ENCODE results near the gene PLXNA2.

PLXNA2 gene

DNA sequence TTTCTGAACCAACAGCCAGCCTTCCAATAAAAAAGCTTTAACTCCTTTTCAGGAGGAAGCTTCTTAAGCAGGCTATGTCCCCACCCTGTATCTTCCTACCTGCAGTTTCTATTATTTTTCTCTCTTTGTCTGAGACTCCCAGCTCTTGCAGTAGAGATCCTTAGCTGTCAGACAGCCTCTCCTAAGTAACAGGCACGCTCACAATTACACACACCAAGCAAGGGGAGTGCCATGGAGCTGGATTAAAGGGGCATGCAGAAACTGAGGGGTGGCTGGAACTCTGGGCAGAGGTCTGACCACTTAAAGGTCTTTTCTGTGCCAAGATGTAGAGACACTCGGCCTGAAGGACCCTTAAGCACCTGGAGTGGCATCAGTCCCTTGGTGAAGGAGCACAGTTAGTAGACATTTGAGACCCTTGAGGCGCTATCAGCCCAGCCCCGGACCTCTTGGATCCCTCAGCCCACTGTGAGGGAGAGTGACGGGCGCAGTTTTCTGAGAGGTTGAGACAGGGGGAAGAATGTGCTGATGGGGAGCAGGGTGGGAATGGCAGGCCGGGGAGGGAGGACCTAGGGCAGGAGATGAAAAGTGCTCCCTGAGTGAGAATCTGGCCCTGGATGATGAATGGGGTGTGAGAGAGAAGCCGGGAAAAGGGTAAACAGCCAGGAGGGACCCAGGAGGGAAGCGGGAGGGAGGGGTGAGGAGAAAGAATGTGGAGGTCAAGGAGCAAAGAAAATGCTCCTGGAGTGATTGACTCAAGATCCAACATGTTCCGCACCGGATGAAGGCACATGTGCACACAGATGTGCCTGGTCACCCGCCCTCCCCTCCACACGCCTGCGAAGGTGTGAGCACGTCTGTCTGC lies 13.3 kb downstream of the PLXNA2 start:
- Histone ChIP-seq H3K9me3 (ENCODE audit: control insufficient read depth, insufficient read depth, low read length) (no peaks in the 10 kb centered on the region), H3K36me3 (ENCODE audit: insufficient read depth, low read length) (no peaks in the 10 kb centered on the region), H3K4me1 (ENCODE audit: insufficient read depth, low read length) (peaks cover 55% of the 10 kb centered on the region), H3K9ac (ENCODE audit: low read depth, low read length) (no peak overlapping the region)

DNA sequence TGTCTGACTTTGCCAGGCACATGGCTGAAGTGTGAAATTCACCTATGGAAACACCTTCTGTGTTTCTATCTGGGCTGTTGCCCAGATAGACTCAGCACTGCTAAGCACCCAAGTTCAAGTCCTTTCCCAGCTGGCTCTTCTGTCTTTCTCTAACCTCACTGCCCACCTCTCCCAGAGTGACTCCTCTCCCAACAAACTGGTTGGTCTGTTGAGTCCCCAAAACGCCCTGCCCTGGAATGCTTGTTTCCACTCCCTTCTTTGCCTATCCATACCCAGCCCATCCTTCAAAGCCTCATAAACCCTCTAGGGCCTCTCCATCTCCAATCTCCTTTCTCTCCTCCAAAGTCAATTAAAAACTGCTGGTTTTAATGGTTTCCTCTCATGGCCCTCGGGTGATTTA lies 15.6 kb downstream of the PLXNA2 start:
- H3K9ac ChIP-seq (ENCODE audit: low read depth, low read length), result no peak overlapping the region
- no peaks in the 10 kb centered on the region for H3K36me3 ChIP-seq (ENCODE audit: insufficient read depth, low read length)
- no peaks in the 10 kb centered on the region for H3K9me3 ChIP-seq (ENCODE audit: control insufficient read depth, insufficient read depth, low read length)
- H3K4me1 ChIP-seq (ENCODE audit: insufficient read depth, low read length), result peaks cover 39% of the 10 kb centered on the region

DNA sequence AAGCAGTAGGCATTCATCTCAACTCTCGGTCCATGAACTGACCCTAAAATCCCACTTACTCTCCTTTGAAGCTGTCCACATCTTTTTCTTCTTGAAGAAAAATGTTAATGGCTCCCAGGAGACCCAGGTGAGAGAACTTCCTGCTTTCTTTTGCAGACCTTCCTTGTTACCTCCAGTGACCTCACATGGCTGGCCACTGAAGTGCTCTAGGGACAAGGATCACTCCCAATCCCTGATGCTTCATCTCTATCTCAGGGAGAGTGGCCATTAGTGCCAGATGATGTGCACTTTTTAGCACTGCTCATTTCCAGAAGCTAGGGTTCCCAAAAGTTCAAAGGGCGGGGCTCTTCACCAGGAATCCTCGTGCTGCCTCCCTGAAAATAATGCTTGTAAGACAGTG lies 16.2 kb downstream of the PLXNA2 start:
- Histone ChIP-seq H3K36me3 (ENCODE audit: insufficient read depth, low read length) (no peaks in the 10 kb centered on the region), H3K9me3 (ENCODE audit: control insufficient read depth, insufficient read depth, low read length) (no peaks in the 10 kb centered on the region), H3K9ac (ENCODE audit: low read depth, low read length) (no peak overlapping the region), H3K4me1 (ENCODE audit: insufficient read depth, low read length) (peaks cover 41% of the 10 kb centered on the region)

DNA sequence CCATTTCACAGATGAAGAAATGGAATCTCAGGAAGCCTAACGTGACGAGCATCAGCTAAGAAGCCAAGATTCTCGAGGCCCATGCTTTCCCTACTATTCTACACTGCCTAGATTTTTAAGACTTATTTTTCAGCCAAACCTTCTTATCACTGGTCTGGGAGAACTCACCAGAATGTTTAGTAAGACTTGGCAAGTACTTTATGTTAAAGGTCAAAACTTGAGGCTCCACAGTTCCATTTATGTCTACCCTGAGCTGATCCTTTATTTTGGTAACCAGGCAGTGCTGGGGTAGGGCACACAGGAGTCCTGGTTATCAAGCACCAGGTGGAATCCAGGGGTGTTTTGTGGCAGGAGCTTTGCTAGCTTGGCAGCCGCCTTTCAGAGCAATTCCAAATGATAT lies 16.8 kb downstream of the PLXNA2 start:
- H3K36me3 ChIP-seq (ENCODE audit: insufficient read depth, low read length), result no peaks in the 10 kb centered on the region
- no peaks in the 10 kb centered on the region for H3K9me3 ChIP-seq (ENCODE audit: control insufficient read depth, insufficient read depth, low read length)
- H3K9ac ChIP-seq (ENCODE audit: low read depth, low read length), result no peak overlapping the region
- H3K4me1 ChIP-seq (ENCODE audit: insufficient read depth, low read length), result peaks cover 37% of the 10 kb centered on the region

DNA sequence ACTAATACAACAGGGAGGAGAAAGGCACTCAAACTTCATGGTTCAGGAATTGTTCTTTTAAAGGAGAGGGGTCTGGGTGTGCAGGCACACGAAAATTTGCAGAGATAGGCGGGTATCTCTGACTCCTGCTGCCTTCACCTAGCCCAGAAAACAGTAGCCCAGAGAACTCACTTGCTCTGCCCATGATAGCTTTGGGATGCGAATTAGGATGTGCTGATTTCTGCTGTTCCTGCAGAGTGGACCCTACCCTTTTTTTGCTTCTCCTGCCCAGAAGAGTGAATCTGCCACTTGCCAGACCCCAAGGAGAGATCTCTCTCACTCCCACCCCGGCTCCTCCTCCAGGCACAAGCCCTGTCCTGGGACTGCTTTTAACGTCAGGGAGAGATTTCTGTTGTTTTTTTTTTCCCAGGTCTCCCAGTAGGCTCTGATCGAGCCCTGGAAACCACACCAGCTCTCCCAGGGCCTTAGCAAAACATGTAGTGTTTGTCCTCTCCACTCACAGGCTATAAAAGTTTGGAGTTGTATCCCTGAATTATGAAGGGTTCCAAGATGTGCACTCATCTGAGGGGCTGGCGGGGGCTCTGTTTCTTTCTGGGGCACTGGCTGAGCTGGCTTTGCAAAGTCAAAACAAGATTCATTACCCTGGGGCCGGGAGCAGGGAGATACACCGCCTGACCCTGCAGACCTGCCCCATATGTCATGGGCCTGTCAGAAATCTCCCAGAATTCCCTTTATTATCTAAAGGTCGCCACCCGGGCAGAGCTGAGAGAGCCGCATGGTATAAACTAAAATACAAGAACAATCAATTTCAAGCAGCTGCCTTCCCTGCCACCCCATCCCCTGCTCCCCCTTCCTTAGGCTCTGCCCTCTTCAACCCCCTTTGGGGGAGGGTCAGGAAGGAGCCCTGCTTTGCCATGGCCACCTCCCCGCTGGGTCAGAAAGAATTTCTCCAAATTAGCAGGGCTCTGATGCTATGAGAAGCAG lies 17.9 kb downstream of the PLXNA2 start:
- Histone ChIP-seq H3K4me1 (ENCODE audit: insufficient read depth, low read length) (peaks cover 26% of the 10 kb centered on the region), H3K9me3 (ENCODE audit: control insufficient read depth, insufficient read depth, low read length) (no peaks in the 10 kb centered on the region), H3K36me3 (ENCODE audit: insufficient read depth, low read length) (no peaks in the 10 kb centered on the region), H3K9ac (ENCODE audit: low read depth, low read length) (no peak overlapping the region)

DNA sequence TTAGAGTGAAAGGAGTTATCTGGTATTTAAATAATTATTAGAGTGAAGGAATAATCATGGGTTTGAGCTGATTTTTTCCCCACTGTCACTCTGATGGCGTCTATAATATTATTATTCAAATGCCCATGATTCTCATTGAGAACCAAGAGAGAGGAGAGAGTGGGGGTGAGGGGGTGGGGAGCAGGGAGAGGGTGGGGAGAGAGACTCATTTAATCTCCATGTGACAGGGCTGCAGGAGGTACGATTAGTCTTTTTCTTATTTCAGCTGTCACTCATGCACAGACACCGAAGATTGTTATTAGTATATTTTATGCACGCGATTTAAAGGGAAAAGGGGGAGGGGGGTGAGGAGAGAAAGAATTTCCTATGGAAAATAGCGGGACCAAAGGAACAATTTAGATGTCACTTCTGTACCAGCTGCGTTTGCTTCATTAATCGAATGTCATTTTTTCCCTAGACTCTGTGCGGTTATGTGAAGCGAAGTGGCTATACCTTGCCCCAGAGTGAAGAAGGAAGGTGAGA lies 19.9 kb downstream of the PLXNA2 start:
- Histone ChIP-seq H3K9me3 (ENCODE audit: control insufficient read depth, insufficient read depth, low read length) (no peaks in the 10 kb centered on the region), H3K4me1 (ENCODE audit: insufficient read depth, low read length) (peaks cover 36% of the 10 kb centered on the region), H3K36me3 (ENCODE audit: insufficient read depth, low read length) (no peaks in the 10 kb centered on the region)

DNA sequence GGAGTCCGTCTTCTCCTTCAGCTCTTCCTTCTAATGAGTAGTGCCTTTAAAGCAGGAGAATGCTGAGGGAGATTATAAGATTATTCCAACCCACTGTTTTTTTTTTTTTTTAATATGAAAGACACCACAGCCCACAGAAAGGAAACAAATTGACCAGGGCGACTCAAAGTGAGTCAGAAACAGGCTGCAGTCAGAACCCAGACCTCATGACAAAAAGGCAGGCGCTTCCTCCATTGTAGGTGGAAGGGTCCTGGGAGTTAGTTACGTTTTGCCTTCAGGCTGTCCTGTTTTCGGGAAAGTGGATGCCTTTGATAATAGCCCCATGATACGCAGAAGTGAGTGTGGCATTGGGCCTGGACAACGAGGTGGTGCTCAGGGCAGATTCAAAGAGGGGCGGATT lies 21.0 kb downstream of the PLXNA2 start:
- H3K9me3 ChIP-seq (ENCODE audit: control insufficient read depth, insufficient read depth, low read length), result no peaks in the 10 kb centered on the region
- no peaks in the 10 kb centered on the region for H3K36me3 ChIP-seq (ENCODE audit: insufficient read depth, low read length)
- H3K9ac ChIP-seq (ENCODE audit: low read depth, low read length), result no peak overlapping the region
- peaks cover 38% of the 10 kb centered on the region for H3K4me1 ChIP-seq (ENCODE audit: insufficient read depth, low read length)

More for the DNA sequence above, 19.9 kb downstream of the PLXNA2 start:
- no peak overlapping the region for H3K9ac ChIP-seq (ENCODE audit: low read depth, low read length)

DNA sequence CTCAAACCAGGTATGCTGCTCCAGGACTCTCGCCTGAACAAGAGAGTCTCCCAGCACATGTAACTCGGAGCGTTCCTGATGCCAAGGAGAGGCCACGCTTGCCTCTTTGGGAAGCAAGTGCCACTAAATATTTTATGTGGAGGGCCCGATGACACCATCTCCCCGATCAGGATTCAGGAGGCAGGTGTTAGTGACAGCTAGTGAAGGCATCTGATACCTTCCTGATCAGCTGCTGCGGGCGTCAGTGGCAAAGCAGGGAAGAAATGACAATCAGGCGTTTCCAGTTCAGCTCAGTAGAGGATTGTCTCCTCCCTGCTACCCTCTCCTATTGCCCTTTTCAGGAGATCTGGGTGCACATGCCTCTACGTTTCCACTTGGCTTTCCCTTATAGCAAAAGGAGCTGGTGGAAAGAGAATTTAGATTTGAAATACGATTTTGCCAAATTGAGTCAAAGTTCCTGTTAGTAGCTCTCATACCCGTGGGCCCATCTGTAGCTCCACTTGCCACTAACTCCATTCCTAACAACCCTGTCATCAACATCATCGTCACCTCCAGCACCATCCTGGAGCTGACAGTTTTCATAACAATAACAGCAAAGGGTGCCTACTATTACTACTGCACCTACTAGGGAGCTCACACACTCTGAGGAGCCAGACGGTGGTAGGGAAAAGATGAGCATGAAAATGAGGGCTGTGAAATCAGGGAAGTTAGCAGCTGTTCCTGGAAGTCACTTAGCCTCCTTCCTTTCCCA lies 21.6 kb downstream of the PLXNA2 start:
- Histone ChIP-seq H3K9ac (ENCODE audit: low read depth, low read length) (no peak overlapping the region), H3K9me3 (ENCODE audit: control insufficient read depth, insufficient read depth, low read length) (no peaks in the 10 kb centered on the region), H3K36me3 (ENCODE audit: insufficient read depth, low read length) (no peaks in the 10 kb centered on the region), H3K4me1 (ENCODE audit: insufficient read depth, low read length) (peaks cover 38% of the 10 kb centered on the region)

DNA sequence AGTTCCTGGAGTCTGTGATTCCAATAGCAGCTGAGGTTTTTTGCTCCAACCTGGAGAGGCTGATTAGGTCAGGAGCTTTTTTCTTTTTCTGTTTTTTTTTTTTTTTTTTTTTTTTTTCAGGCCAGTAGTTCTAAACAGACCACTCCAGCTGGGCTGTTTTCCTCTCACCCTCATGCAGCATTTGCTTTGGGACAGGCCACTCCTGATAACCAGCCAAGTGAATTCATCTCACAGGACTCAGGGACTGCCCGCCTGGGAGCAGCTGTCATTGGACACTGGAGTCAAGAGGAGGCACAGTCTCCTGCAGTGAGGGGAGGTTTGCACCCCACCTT lies 22.9 kb downstream of the PLXNA2 start:
- no peak overlapping the region for H3K9ac ChIP-seq (ENCODE audit: low read depth, low read length)
- H3K36me3 ChIP-seq (ENCODE audit: insufficient read depth, low read length), result no peaks in the 10 kb centered on the region
- H3K4me1 ChIP-seq (ENCODE audit: insufficient read depth, low read length), result peaks cover 31% of the 10 kb centered on the region
- no peaks in the 10 kb centered on the region for H3K9me3 ChIP-seq (ENCODE audit: control insufficient read depth, insufficient read depth, low read length)

DNA sequence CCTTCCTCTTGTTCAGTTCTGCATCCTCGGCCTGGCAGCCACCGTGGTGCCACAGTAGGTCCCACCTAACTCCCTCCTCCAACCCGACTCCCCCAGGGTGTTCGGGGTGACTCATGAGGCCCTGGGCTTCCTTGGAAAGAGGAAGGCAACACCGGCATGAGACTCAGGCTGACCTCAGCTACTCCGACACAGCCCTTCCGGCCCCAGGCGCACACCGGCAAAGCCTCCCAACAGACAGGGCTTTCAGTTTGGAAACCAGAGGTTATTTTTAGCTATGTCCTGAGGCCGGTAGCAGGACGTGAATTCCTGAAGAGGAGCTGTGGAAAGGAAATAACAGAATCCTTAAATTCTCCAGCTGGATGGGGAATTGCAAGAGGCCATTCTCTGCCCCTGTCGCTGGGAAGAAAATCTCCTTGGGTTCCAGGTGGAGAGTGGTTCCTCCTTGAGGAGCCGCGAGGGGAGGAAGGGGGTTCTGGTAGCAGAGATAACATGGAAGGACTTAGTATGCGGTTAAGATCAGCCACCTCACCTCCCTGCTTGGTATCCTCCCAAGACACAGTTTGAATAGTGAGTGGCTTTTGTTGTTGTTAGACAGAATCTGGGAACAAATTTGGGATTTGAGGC lies 24.4 kb downstream of the PLXNA2 start:
- H3K36me3 ChIP-seq (ENCODE audit: insufficient read depth, low read length), result no peaks in the 10 kb centered on the region
- H3K4me1 ChIP-seq (ENCODE audit: insufficient read depth, low read length), result peaks cover 25% of the 10 kb centered on the region
- no peak overlapping the region for H3K9ac ChIP-seq (ENCODE audit: low read depth, low read length)
- no peaks in the 10 kb centered on the region for H3K9me3 ChIP-seq (ENCODE audit: control insufficient read depth, insufficient read depth, low read length)

DNA sequence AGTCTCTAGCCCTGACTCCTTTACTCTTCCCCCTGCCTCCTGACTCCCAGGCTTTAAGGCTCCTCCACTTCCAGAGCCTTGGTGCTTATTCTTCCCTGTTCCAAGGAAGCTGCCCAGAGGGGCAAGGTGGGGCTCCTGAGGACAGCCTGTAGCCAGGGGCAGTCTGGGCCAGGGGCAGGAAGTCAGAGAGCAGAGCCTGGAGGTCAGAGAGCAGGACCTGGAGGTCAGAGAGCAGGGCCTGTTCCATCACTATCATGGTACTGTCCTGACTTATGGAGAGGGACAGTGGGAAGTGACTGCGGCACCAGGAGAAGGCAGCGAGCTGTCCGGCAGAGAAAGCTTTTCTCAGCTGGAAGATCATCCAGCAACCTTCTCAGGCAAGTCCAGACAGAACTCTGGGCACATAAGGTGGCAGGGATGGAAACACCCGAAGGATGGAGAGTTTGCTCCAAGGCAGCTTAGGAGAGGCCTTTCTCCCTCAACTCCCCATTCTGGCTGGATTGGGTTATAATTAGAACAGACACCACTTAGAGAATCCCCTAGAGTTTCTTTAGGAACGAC lies 25.0 kb downstream of the PLXNA2 start:
- H3K36me3 ChIP-seq (ENCODE audit: insufficient read depth, low read length), result no peaks in the 10 kb centered on the region
- peaks cover 25% of the 10 kb centered on the region for H3K4me1 ChIP-seq (ENCODE audit: insufficient read depth, low read length)
- no peak overlapping the region for H3K9ac ChIP-seq (ENCODE audit: low read depth, low read length)
- H3K9me3 ChIP-seq (ENCODE audit: control insufficient read depth, insufficient read depth, low read length), result no peaks in the 10 kb centered on the region

DNA sequence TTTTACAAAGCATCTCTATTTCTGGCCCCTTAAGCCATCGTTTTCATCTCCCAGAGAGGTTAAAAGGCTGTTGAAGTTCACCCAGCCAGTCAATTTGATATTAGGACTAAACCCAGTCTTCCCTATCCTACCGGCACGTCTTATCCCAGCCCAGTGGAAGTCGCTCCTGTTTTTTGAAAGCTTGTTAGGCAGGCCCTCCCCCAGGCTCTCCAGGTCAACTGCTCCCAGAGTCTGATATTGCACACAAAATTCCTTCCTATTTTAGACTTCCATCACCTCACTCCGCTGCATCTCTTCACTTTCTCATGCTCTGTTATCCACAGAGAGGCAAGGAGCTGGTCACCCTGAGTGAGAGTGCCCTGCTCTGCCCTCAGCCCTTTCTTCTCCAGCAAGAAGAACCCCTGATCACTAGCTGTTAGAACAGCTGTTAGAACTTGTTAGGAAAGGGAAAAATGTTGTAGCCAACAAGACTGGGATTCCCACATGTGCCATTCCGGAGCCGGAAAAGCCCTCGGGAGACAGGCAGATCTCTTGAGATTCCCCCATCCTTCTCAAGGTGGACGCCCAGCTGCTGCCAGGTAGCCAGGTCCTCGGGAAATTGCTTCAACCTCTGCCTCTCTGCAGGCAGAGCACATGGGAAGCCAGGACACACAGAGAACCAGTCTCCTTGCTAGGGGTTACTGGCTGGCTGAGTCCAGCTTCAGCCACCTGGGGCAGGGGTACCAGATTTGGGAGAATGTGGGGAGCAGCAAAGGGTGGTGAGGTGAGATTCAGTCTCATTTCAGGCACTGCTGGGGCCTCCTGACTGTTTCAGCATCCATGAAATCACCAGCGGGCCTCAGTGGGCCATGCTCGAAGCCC lies 25.7 kb downstream of the PLXNA2 start:
- H3K9ac ChIP-seq (ENCODE audit: low read depth, low read length), result no peak overlapping the region
- peaks cover 31% of the 10 kb centered on the region for H3K4me1 ChIP-seq (ENCODE audit: insufficient read depth, low read length)
- no peaks in the 10 kb centered on the region for H3K9me3 ChIP-seq (ENCODE audit: control insufficient read depth, insufficient read depth, low read length)
- no peaks in the 10 kb centered on the region for H3K36me3 ChIP-seq (ENCODE audit: insufficient read depth, low read length)

DNA sequence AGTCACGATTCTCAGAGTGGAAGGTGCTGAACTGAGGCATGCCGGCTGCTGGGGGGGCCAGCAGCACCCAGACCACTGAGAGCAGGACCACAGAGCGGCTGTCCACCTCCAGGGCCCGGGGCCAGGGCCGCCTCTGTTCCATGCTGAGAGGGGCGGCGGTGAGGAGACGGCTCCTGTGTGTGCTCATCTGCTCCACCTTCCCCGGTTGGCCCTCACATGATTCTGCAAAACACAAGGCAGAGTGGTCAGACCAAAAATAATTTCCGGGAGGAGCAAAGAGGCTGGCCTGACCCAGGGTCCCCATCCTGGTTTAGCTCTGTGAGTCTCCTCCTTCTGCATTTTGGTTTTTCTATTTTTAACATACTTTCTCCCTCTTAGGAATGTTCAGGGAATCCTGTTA lies 26.4 kb downstream of the PLXNA2 start:
- peaks cover 28% of the 10 kb centered on the region for H3K4me1 ChIP-seq (ENCODE audit: insufficient read depth, low read length)
- H3K36me3 ChIP-seq (ENCODE audit: insufficient read depth, low read length), result no peaks in the 10 kb centered on the region
- H3K9me3 ChIP-seq (ENCODE audit: control insufficient read depth, insufficient read depth, low read length), result no peaks in the 10 kb centered on the region
- H3K9ac ChIP-seq (ENCODE audit: low read depth, low read length), result no peak overlapping the region

Data from ES-I3 (cell line).